Measurements from ENCODE around the gene FBXO44.
A peak's percentile ranks its signal among the peaks of the same experiment; 100 is the strongest.

FBXO44 gene

DNA sequence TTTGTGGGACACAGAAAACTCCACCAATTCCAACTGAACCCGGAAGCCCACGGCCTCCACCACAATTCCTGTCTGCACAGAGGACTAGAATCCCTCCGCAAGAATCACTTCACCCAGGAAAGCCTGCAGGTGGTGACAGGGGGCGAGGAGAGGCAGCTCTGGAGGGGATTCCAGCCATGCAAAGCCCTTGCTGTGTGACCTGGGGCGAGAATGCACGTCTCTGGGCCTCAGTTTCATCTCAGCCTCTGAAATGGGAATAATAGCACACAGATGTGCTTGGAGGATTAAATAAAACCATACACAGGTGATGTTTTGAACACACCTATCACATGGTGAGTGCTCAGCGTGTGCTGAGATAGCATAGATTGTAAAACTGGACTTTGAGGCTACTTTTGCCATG is 14.6 kb upstream of the FBXO44 start:
- no peak for DNase-seq

DNA sequence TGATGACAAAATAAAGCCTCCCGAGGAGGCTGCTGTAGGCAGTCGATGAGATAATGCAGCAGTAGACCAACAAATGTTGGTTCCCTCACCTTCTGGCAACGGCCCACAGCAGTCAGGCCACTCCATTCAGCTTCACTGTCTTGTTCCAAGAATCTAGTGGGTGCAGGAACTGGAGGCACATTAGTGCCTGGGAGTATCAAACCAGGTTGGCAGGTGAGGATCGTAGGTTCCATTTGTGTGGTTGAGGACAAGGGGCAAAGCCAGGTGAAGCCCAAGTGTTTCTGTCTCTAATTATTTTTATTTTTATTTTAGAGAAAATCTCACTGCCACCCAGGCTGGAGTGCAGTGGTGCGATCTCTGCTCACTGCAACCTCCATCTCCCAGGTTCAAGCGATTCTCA is 13.7 kb upstream of the FBXO44 start:
- no peak for DNase-seq

GRCh38 chr1:11641776-11642305 is 12.8 kb upstream of the FBXO44 start:
- DNase-seq = no peak

- DNase-seq = peak; percentile 5
Measured at GRCh38 chr1:11642418-11643017, 12.2 kb upstream of the FBXO44 start.

DNA sequence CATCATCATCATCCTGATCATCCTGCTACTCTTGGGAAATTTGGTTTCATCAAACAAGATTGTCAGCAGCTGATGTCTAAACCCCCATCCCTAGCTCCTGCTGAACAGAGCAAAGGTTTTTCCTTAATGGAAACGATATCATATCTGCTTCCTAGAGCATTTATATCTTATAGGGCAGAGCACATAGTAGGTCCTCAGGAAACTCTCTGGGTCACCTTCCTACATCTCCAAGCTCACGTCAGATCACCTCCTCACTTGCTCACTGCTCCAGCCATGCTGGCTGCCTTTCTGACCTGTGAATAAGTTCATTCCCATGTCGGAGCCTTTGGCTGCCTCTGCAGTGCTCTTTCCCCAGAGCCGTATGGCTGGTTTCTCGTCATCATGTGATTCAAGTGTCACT is 10.9 kb upstream of the FBXO44 start:
- DNase-seq = no peak

GRCh38 chr1:11645270-11645669 is 9.4 kb upstream of the FBXO44 start:
- no peak for DNase-seq

DNA sequence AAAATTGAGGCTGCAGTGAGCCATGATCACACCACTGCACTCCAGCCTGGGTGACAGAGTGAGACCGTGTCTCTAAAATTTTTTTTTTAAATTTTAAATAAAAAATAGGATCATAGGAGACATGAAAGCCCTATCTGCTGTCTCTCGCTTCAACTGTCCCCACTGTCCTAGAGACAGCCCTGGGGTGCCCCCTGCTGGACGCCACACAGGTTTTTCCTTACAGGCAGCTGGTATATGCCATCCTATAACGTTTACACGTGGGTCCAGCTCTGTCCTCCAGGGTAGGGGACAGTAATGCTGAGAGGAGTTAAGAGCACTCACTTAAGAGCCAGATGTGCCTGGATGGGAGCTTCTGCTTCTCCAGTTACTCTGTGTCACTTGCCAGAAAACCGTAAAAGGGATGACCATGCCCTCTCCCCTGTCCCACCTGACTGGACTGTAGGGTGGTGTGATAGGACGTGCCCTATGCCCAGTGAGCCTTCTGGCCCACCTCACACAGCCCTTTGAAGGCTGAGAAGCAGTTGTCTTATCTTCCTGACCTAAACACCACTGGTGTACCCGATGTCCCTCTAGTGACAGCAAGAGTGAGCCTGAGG is 8.9 kb upstream of the FBXO44 start:
- peak; percentile 36 for DNase-seq

- no peak for DNase-seq
Measured at GRCh38 chr1:11646317-11646716, 8.4 kb upstream of the FBXO44 start.

DNA sequence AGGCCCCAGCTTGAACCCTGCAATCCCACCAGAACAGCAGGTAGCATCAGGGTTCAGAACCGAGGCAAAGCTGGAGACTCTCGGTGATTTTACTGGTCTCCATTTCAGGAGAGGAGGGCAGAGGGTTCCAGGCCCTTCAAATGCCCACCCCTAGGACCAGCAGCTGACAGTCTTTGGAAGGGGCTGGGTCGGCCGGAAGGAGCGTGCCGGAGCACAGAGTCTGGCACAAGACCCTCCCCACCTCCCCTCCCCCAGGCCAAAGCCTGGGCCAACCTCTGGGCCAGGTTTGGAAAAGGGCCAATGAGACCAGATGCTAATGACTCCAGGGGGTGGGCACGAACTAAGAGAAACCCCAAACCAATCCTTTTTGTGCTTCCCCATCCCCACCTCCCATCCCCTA is 7.3 kb upstream of the FBXO44 start:
- DNase-seq = no peak

DNA sequence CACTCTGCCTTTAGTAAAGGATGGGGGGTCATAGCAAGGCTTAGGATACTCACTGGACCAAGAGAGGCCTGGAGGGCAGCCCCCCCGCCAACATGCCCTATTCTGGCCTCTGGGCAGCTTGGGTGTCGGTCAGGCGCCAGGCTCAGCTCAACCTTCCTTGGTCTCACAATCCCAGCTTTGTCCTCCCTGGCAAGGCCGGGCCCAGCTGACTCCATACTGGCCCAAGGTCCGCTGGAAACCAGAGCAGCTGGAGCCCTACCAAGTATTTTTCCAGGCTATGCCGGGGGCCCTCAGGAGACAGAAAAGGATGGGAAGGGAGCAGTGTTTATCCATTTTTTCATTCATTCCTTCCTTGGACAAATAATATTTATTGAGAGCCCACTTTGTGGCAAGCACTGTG is 6.6 kb upstream of the FBXO44 start:
- DNase-seq = no peak

GRCh38 chr1:11648732-11649158 is 5.9 kb upstream of the FBXO44 start:
- no peak for DNase-seq

DNA sequence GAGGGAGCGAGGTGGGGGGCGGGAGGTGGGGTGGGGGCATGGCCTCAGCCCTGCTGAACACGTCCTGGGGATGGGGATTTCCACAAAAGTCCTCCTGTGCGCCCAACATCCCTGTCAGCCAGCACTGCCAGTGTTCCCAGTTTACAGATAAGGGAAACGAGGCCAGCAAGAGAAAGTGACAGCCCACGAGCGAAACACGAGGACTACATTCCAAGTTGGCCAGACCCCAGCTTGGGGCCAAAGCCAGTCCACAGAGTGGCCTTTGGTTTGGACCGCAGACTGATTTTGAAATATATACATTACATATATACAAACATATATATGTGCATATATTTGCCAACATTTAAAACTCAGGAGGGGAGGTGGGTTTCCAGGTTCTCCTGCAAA is 5.4 kb upstream of the FBXO44 start:
- DNase-seq = no peak

DNA sequence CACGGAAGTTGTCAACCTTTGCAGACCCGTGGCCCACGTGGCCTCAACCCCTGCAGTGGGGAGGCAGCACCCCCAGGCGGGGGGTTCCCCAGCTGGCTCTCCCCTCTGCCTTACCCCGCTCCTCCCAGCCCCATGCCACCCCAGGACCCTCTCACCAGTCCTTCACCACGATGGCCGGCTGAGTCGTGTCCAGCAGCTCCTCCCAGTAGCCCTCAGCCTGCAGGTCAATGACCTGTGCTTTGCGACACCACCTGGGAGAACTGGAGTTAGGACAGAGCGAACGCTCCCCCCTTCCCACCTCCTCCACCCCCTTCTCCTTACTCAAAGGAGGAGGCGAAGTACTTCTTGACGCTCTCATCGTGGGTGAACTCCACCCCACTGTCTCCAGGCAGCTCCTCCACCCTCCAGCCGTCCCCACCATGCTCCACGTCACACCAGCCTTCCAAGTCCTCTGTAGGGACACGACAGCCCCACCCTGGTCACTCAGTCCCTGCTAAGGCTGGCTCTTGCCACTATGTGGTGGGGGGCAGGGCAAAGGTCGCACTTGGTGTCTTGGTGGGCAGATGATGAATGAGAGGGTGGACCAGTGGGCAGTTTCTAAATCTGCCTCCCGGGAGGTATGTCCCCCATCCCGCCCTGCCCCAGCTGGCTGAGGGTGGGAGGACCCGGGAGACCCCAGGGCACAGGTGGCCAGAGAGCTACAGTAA is 4.9 kb upstream of the FBXO44 start:
- DNase-seq = no peak

GRCh38 chr1:11650331-11650991 is 4.2 kb upstream of the FBXO44 start:
- DNase-seq = peak; percentile 65

DNA sequence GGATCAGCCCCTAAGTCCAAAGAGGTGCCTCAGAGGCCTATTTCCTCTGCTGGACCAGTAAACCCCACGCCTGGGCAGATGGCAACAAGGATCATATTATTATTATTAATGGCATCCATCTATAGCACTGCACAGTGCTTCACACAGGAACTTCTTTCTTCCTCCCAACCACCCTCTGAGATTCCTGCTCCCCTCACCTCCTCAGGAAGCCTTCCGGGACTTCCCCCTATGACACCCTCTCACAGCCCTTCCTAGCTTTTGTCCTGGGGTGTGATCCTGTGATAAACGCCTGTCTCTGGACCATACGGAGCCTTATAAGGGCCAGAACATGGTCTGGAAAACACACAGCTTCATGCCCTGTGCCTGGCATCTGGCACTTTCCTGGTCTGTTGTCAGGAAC is 3.7 kb upstream of the FBXO44 start:
- no peak for DNase-seq

DNA sequence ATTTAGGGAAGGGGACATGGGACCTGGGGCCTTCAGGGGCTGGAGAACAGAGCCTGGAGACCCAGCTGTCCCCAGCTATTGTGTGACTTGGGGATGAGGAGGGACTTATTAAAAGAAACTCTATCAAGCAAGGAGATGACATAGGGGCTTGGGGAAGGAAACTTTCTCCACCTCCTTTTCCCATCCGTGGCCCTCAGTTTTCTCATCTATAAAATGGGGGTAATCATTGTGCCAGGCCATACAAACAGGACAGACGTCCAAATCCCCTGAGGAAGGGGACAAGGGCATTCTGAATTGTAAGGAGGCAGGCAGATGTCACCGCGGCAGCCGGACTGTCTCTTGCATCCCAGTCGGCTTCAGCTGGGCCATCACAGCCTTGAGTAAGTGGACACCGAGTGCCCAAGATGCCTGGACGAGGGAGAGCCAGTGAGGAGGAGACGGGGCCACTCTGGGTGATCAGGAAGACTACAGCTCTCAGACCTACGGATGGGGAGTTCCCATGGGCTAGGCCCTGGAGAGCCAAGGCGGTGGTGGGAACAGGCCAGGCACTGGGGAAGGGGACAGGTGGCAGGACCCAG is 2.4 kb upstream of the FBXO44 start:
- DNase-seq = no peak

GRCh38 chr1:11653101-11653860 is 1.4 kb upstream of the FBXO44 start:
- no peak for DNase-seq

DNA sequence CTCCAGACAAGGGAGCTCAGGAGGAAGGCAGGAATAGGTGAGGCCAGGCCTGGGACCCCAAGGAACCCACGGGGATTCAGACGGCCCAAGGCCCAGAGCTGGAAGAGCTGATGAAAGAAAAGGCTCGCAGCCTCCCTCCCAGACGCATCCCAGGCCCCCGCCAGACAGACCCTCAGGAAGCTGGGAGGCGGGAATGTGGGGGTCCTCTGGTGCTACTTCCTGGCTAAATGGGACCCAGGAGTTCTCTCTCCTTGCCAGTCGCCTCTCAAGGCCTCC is 878 bp upstream of the FBXO44 start:
- DNase-seq = no peak

- DNase-seq = no peak
Measured at GRCh38 chr1:11654939-11655808, 497 bp downstream of the FBXO44 start.

- no peak for DNase-seq
Measured at GRCh38 chr1:11657654-11658053, 3.0 kb downstream of the FBXO44 start.

- DNase-seq = no peak
Measured at GRCh38 chr1:11658542-11658941, 3.9 kb downstream of the FBXO44 start.

DNA sequence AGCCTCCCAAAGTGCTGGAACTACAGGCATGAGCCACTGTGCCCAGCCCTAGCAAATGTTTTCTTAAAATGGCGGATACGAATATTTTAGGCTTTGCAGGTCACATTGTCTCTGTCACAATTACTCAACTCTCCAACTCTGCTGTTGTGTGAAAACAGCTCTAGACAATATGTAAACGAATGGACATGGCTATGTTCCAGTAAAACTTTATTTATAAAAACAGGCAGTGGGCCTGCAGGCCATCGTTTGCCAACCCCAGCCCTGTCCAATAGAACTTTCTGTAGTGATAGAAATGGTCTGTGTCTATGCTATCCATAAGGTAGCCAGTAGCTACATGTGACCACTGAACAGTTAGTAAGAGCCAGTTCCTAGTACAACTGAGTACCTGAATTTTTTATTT is 5.1 kb downstream of the FBXO44 start:
- DNase-seq = no peak

Data from GF-D8 (cell line).